Right kidney (tissue), 1 donor: ENCODE results near the gene SMCHD1.
"Not testable (repeated sequence)": the region's sequence is repeated elsewhere in the genome, so short reads cannot be mapped to it uniquely, and the experiment has no call there.

Experiments used
- DNase-seq: peaks from one replicate; pipeline ENCODE4 v3.0.0-alpha.2; 2016

Gene SMCHD1

GRCh38 chr18:2818281-2818680 lies 162.8 kb downstream of the SMCHD1 start:
- no peak for DNase-seq

DNA sequence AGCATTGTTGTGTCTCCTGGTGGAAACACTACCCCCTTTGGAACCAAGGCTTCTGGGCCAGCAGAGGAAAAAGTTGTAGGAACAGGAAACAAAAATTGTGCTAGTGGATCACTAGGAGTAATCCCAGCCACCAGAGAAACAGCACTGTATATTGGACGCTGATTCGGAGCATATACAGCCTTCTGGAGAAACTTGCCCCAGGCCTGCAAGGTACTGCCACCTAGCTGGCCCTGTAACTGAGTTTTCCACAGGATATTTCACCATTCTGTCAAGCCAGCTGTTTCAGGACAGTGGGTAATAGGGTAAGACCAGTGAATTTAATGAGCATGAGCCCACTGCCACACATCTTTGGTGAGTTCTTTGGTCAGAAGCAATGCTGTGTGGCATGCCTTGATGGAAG lies 166.2 kb downstream of the SMCHD1 start:
- no peak for DNase-seq

- DNase-seq, result no peak
Observed at GRCh38 chr18:2822213-2822921, 166.8 kb downstream of the SMCHD1 start.

DNA sequence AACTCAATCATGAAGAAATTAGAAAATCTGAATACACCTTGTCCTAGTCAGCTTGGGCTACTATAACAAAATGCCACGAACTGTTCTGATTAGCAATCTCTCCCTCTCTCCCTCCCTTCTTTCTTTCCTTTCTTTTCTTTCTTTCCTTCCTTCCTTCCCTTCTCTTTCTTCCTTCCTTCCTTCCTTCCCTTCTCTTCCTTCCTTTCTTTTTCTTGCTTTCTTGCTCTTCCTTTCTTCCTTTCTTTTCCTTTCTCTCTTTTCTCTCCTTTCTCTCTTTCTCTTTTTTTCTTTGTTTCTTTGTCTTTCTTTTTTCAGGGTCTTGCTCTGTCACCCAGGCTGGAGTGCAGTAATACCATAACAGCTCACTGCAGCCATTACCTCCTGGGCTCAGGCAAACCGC lies 167.7 kb downstream of the SMCHD1 start:
- DNase-seq, result no peak

DNA sequence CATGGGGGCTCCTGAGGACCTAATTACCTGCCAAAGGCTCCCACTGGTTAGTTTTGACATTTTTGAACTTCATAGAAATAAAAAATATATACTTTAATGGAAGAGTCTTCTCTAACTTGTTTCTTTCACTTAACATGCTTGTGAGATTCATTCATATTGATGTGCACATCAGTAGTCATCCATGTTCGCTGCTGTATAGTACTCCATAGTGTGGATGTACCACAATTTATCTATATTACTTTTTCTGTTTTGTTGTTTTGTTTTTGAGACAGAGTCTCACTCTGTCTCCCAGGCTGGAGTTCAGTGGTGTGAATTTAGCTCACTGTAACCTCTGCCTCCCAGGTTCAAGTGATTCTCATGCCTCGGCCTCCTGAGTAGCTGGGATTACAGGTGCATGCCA lies 168.4 kb downstream of the SMCHD1 start:
- no peak for DNase-seq

- DNase-seq, result no peak
Observed at GRCh38 chr18:2824865-2825264, 169.3 kb downstream of the SMCHD1 start.

DNA sequence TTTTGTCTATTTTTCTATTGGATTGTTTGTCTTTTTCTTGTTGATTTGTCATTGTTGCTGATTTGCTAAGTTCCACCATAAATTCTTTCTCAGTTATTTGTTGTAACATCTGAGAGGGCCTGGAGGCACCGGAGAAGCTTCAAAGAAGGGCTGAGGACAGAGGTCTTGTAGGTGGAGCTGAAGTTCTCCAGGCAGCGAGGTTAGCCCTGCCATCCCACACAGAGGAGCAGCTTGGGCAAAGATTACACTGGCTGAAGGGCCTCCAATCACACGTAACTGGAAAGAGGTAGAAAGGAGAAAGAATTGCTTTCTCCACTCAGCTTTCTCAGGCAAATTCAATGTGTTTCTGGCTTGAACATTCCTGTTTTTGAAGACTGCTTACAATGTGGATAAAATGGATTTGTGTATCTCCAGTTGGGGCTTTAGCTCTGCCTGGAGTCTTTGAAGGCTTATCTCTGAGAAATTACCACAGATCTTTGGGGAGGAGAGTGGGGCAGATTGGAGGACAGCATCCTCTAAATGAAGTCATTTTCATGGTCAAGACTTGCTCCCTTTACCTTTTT lies 170.2 kb downstream of the SMCHD1 start:
- no peak for DNase-seq

- DNase-seq, result no peak
Observed at GRCh38 chr18:2826581-2826980, 171.1 kb downstream of the SMCHD1 start.

DNA sequence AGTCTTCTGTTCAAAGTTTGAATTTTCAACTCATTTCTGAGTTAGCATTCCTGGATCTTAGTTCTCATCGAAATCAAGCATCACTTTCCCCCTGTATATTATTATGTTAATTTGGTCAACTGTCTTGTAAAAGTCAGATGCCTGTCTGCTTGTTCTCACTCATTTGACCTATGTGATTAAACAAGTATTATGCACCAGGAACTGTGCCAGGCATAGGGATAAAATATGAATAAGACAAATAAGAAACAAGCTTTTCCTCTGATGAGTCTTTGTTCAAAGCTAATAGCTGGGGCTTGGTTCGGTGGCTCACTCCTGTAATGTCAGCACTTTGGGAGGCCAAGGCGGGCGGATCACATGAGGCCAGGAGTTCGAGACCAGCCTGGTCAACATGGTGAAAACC lies 171.5 kb downstream of the SMCHD1 start:
- DNase-seq, result no peak

GRCh38 chr18:2836118-2836517 lies 180.6 kb downstream of the SMCHD1 start:
- not testable (repeated sequence) for DNase-seq

DNA sequence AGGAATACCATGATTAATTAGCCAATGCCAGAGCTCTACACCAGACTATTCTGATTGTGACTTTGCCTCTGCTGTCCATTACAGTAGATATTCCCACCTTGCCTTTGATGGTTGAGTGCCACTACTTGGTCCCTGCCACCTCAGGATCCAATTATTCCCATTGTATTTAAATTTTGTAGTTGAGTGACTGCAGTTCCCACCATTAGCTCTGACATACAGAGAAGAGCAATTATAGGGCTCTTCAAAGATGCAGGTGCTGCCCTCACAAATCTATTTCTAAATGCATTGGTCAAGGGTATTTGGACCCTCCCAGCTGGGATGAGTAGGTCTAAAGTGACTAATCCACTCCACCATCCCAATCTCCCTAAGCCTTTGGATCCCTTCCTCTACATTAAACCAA lies 181.8 kb downstream of the SMCHD1 start:
- DNase-seq, result not testable (repeated sequence)

DNA sequence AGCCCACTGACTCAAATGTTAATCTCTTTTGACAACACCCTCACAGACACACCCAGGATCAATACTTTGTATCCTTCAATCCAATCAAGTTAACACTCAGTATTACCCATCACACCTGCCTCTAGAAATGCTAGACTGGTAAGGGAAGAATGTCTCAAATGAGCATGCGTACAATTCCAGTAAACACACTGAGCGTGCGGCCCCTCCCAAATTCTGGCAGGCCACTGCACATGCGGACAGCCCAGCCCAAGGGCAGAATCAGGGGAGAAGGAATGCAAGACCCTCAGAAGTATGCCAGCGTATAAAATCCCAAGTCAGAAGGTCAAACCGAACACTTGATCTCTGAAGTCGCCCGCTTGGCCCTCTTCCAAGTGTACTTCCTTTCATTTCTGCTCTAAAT lies 183.7 kb downstream of the SMCHD1 start:
- DNase-seq, result no peak

DNA sequence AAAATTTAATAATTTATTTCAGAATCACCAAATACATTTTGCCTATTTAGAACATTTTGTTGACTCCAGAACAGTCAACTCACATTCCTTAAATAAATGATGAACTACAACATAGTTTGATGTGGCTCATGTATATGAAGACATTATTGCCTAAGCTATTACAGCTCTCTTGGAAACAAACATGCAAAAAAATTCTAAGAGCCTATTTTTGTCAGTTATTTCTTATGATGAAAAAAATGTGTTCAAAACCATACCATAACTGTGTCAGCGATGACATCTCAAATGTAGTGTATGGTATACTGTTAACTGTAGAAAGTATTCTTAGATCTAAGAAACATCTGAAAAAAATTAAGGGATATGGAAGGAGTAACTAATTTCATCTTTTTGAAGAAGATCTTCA lies 185.0 kb downstream of the SMCHD1 start:
- DNase-seq, result no peak

DNA sequence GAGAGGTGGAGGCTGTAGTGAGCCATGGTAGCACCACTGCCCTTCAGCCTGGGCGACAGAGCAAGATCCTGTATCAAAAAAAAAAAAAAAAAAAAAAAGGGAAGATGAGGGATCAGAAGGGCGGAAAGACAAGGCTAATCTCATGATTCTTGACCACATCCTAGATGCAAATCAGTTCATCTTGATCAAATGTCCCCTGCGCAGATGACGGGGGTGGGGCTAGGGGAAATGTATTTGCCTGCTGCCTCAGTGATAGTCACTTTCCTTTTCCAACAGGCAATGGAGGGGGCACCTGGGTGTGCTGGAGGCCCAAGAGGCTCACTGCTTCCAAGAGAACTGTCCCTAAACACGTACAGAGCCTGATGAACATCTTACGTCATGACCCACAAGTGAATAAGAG lies 187.6 kb downstream of the SMCHD1 start:
- no peak for DNase-seq

- DNase-seq, result no peak
Observed at GRCh38 chr18:2845172-2845571, 189.6 kb downstream of the SMCHD1 start.

- peak; percentile 77 for DNase-seq
Observed at GRCh38 chr18:2846636-2847316, 191.2 kb downstream of the SMCHD1 start, which contains the start of gene EMILIN2. EMILIN2 (plus strand) TSS chr18:2847006; CDS start chr18:2847189, 183 bp downstream.

- peak; percentile 82 for DNase-seq
Observed at GRCh38 chr18:2847317-2848246, 192.1 kb downstream of the SMCHD1 start.

DNA sequence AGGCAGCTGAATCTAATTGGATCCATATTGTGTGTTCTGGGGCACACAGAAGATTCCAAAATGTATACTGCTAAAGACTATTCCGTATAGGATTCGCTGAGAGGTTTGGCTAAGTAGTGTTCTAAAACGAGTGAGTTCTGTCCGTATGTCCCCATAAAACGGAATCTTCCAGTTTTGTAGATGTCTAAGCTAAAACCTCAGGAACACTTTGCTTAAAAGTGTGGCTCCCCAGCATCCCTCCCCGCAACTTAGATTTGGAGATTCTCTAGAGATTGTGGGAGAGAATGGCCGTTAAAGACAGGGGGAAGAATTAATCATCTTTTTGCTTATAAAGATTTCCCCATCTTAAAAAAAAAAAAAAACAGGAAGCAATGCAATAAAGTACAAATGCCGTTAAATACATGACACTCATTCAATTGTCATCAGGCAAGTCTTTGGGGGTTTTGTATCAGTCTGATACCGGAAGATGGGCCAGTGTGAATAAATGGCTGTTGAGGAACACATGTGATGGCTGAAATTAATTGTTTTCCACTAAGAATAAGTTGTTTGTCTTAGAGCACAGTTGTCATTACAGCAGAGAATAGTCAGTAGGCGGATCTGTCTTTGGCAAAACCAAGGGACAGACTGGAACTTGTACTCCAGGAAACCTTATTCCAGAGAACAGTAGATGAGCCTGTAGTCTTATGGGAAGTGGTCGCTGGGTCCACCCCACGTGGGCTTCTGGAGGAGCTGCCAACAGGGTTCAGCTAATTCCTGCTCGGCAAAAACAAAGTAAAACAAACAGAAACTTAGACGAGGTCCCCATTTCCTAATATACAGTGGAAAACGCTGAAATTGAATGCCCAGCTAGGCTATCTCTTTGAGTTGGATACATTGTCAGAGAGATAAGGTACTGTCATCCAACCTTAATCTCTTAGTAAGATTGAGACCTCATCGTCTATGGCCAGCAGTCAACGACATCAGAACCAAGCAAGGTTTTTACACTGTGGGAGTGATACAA lies 193.0 kb downstream of the SMCHD1 start:
- DNase-seq, result peak; percentile 28

DNA sequence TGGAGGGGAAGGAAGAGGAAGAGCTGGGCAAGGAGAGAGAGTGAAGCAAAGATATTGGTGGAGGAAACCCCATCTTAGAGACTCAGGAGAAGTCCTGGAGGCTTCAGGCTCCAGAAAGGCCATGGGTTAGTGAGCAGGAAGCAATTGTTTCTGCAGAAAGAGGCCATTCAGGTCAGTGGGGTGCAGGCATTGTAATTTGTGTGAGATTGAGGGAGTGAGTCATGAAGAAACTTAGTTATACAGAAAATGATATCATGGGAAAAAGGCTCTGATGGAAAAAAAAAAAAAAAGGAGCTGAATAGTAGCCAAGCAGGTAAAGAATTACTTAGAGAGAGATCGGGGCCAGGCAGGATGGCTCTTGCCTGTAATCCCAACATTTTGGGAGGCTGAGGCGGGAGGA lies 195.3 kb downstream of the SMCHD1 start:
- DNase-seq, result no peak

- DNase-seq, result no peak
Observed at GRCh38 chr18:2851771-2852170, 196.2 kb downstream of the SMCHD1 start.

GRCh38 chr18:2852460-2852859 lies 196.9 kb downstream of the SMCHD1 start:
- not testable (repeated sequence) for DNase-seq
